ENCODE results near the gene EVPLL.
A peak's percentile ranks its signal among the peaks of the same experiment; 100 is the strongest.
"Not testable (repeated sequence)": the region's sequence is repeated elsewhere in the genome, so short reads cannot be mapped to it uniquely, and the experiment has no call there.

Gene EVPLL

DNA sequence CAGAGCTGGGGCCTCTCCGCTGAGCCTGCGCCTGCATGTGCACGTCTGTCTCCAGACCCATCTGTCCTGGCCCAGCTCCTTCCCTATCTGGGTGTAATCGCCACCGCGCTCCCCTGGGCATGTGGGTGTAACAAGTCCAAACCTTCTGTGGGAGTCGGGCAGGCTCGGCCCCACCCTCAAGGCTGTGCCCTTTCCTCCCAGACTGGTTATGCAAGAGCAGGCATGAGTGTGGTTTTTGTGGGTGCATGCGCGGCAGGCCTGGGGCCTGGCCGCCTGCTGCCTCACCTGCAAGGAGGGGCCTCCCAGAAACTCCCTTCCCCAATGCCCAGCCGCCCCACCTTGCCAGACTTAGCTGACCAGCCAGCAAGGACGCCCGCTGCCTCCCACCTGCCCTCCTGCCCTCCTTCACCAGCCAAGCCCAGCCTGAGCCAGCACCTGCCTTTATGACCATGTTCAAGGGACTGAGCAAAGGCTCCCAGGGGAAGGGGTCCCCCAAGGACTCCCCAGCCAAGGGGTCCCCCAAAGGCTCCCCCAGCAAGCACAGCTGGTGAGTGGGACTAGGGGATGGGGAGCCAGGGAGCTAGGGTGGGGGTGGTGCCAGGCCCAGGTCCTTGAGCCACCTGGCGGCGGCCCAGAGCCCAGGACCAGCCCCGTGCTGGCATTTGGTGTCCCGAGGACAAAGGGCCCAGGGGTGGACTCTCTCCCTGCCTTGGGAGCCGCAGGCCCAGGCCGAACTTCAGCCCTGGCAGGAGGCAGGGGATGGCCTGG lies at the start of gene EVPLL:
Gene EVPLL (plus strand): TSS at position 342 of the 768 bp plus-strand sequence. CDS start 3,160 bp downstream, outside the sequence.
- DNase-seq (ENCODE audit: low read depth in 3 of 3, low spot score in 1 of 3) = no peak

DNA sequence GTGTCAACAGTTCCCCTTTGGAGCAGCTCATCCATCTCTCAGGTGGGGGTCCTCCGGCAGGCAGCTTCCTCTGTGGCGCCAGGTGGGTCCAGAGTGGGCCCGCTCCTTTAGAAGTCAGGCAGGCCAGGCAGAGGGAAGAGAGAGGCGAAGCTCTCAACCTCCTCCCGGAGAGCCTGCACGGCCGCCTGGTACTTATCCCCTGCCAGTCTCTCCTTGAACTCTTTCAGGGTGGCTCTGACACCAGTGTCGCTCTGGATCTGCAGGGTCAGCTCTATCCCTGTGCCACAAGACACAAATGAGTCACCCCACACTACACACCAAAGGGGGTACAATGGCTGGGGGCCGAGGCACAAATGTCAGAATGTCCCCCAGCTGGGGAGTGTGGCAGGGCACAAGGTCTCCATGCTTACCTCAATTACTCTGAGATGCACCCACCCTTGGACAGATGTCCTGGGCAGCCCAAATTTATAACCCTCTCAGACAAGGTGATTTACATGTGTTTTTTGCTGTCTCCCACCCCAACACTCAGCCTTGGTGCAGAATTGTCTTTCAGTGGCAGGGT lies 48.9 kb upstream of the EVPLL start:
- no peak for DNase-seq (ENCODE audit: low read depth in 3 of 3, low spot score in 1 of 3)

DNA sequence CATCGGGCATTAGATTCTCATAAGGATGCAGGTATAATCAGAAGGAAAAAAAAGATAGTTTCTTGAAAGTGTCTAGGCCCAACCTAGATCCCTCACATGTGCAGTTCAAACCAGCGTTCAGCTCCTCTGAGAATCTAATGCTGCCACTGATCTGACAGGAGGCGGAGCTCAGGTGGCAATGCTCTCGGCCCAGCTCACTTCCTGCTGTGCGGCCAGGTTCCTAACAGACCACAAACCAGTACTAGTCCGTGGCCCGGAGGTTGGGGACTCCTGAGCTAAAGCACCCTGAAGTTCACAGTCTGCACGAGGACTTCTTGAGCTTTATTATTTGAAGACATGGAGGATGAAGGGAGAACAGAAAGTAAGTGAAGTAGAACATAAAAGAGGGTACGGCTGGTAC lies 45.7 kb upstream of the EVPLL start:
- no peak for DNase-seq (ENCODE audit: low read depth in 3 of 3, low spot score in 1 of 3)

DNA sequence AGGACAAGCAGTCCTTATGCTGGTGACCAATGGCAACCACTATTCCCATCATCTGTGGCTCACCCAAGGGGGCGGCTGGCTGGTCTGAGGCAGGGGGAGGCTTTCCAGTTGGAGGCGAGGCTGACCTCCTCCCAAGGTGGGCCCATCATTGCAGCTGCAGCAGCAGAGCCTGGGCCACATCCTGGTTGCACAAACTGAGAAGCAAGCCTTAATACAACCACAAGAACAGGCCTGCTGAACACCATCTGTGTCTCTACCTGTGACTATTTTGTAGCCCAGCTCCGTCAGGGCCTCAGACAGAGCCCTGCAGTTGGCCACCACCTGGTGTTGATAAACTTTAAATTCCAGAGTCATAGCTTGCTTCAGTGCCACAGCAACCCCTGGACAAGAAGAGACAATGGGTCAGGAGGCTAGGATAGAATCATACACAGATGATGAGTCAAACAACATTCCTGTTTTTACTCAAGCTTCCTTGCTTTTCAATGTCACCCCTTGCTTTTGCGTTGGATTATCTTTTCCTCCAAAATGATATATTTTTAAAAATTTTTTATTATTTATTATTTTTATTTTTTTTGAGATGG lies 44.6 kb upstream of the EVPLL start:
- DNase-seq (ENCODE audit: low read depth in 3 of 3, low spot score in 1 of 3) = no peak

DNA sequence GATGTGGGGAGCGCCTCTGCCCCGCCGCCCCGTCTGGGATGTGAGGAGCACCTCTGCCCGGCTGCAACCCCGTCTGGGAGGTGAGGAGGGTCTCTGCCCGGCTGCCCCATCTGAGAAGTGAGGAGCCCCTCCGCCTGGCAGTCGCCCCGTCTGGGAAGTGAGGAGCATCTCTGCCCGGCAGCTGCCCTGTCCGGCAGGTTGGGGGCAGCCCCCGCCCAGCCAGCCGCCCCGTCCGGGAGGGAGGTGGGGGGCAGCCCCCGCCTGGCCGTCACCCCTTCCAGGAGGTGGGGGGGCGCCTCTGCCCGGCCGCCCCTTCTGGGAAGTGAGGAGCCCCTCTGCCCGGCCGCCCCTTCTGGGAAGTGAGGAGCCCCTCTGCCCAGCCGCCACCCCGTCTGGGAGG lies 39.4 kb upstream of the EVPLL start:
- DNase-seq (ENCODE audit: low read depth in 3 of 3, low spot score in 1 of 3) = not testable (repeated sequence)

DNA sequence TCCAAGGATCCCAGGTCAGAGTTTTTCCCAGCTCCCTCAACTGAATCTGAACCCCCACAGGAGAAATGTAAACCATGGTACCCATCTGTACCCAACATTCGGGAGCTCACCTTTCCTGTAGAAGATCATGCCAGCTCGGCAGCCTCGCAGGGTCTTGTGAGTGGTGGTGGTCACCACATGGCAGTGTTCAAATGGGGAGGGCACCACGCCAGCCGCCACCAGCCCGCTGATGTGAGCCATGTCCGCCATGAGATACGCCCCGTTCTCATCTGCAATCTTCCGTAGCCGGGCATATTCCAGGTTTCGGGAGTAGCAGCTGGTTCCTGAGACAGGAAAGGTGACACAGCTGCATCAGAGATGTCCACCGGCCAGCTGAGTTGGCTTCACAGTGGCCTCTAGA lies 37.6 kb upstream of the EVPLL start:
- DNase-seq (ENCODE audit: low read depth in 3 of 3, low spot score in 1 of 3) = no peak

DNA sequence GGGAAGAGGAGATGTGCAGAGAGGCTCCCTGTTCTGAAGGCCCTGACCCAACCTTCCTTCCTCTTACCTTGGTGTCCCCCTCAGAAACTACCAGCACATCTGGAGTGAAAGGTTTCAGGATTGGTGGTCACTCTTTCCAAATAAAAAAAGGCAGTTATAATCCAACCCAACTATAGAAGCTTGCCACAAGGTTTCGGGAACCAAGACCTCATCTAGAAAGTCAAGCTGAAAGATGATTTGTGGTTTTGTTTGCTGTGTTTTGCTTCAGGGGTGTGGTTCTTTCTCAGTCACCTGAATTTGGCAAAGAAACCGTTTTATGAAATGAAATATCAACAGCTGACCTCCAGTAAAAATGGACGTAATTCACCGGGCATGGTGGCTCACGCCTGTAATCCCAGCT lies 33.6 kb upstream of the EVPLL start:
- no peak for DNase-seq (ENCODE audit: low read depth in 3 of 3, low spot score in 1 of 3)

DNA sequence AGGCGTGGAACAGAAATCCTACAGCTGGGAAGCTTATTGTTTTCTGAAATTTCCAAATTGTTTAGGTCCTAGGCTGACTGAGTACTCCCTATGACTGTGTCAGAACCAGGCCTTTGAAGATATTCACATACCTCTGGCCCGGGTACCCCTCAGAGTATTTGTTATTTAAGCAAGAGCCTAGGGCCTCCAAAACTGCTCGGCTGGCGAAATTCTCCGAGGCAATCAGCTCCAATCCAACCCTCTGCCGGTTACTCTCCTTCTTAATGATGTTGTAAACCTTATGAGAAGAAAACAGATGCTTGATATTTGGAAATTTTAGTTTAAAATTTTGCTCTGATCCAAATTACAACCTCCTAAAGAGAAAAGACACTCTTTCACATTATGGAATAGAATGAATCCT lies 24.0 kb upstream of the EVPLL start:
- no peak for DNase-seq (ENCODE audit: low read depth in 3 of 3, low spot score in 1 of 3)

DNA sequence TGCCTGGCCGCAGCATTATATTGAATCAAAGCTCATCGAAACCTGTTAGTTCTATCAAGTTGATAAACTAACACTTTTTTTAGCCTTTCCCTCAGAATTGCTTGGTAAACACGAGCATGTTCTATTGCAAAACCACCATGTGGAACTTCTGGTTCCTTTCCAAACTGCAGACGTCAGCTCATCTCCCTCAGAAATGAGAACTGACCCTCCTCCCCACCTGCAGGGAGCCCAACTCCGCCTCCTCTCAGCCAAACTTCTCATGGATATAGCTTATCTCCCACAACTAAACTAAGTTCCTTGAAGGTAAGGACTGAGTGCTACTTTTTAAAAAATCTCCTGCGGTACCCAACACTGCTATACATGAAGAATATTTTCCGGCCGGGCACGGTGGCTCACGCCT lies 21.0 kb upstream of the EVPLL start:
- DNase-seq (ENCODE audit: low read depth in 3 of 3, low spot score in 1 of 3) = no peak

DNA sequence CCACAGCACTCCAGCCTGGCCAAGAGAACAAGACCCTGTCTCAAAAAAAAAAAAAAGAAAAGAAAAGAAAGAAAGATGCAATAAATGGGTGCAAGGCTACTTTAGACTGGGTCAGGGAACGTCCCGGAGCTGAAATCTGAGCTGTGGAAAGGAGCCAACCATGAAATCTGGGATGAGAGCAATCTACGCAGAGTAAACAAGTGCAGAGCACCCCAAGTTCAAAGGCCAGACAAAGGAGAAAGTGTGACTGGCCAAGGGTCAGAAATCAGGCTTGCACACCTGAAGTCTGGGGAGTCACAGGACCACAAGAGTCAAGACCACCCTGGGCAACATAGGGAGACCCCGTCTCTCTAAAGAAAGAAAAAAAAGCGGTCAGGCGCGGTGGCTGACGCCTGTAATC lies 17.1 kb upstream of the EVPLL start:
- DNase-seq (ENCODE audit: low read depth in 3 of 3, low spot score in 1 of 3) = no peak

DNA sequence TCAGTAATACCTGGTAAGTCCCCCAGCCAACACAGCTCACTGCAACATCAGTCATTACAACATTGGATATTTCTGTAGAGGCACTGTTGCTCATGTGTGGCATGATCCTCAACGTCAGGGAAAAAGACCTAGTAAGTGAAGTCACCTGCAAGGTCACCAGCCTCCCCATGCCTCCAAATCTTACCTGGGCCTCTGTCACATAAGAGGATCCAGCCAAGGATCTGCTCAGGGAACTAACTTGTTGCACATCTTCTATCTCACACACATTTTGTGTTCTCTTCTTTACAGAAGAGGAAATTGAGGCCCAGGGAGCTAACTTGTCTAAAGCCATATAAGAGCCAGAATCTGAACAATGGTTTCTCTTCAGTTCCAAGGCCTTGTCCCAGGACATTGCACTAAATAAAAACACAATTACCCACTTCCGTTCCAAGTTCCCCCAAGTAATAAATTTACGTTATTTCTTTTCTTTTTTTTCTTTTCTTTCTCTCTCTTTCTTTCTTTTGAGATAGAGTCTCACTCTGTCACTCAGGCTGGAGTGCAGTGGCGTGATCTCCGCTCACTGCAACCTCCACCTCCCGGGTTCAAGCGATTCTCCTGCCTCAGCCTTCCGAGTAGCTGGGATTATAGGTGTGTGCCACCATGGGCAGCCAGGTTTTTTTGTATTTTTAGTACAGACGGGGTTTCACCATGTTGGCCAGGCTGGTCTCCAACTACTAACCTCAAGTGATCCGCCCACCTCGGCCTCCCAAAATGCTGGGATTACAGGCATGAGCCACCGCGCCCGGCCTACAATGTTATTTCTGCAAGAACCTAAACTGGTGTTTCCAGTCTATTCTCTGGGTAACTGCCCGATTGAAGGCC lies 15.5 kb upstream of the EVPLL start:
- DNase-seq (ENCODE audit: low read depth in 3 of 3, low spot score in 1 of 3) = no peak

DNA sequence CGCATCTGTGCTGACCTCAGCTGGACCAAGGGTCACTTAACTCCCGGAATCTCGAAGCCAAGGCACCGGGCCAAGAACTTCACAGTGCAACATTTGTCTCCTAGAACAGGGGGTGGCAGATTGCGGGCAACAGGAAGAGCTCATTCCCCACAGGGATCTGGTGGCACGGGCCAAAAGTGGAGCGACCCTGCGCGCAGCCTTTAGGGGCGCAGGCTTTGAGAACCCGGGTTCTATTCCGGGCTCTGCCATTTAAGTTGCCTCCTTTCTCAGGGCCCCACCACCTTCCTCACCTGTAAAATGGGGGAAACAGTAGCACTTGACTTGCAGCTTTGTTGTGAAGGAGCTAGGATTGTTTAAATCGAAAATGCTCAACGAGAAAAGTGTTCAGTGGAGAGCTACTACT lies 14.9 kb upstream of the EVPLL start:
- DNase-seq (ENCODE audit: low read depth in 3 of 3, low spot score in 1 of 3) = no peak

DNA sequence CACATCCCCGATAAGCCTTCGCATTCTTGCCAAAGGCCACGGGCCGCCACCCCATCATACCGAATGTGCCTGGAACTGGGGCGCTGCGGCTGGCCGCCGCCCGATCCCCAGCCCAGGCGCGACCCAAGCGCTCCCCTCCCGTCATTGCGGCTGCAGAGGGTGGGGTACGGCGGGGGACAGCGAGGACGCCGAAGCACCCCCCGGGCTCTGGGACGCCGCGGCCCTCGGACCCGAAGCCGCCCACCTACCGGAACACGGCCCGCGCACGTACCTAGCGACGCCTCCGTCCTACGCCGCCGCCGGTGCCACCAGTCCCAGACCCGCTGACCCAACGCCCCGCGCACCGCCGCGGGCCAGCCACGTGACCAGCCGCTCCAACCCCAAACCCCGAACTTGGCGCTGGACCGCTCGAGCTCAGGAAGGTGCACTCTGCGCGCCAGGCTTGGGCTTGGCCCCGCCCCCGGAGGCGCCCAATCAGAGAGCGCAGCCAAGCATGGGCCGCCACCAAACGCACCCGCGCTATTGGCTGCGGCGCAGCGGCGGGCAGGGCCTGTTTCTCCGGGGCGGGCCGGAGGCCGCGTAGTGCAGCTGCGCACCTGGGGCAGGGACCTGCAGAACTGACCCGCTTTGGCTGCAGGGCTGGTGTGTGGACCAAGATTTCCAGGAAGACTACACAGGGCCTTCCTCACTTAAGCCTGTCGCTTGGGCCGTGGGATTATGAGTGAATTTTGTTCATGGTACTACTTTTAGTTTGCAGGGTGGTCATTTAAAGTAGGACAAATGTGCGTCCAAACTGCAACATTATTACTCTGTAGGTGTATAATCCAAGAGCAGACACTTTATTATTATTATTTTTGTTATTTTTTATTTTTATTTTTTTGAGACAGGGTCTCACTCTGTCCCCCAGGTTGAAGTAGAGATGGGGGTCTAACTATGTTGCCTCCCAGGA lies 14.2 kb upstream of the EVPLL start, which contains the start of gene SHMT1:
Gene SHMT1 (minus strand): TSS at position 450 of the 949 bp plus-strand sequence. CDS start 7,569 bp downstream, outside the sequence.
- peak; percentile 70 to 81 (median 76) for DNase-seq (ENCODE audit: low read depth in 3 of 3, low spot score in 1 of 3)

DNA sequence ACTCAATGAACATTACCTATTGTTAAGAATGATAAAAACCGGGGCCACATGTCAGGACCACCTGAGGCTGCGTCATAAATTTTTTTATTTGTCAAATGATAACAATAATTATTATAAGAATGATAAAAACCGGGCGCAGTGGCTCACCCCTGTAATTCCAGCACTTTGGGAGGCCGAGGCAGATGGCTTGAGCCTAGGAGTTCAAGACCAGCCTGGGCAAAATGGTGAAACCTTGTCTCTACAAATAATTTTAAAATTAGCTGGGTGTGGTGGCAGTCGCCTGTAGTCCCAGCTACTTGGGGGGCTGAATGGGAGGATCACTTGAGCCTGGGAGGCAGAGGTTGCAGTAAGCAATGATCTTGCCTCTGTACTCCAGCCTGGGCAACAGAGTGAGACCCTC lies 13.4 kb upstream of the EVPLL start:
- DNase-seq (ENCODE audit: low read depth in 3 of 3, low spot score in 1 of 3) = no peak

DNA sequence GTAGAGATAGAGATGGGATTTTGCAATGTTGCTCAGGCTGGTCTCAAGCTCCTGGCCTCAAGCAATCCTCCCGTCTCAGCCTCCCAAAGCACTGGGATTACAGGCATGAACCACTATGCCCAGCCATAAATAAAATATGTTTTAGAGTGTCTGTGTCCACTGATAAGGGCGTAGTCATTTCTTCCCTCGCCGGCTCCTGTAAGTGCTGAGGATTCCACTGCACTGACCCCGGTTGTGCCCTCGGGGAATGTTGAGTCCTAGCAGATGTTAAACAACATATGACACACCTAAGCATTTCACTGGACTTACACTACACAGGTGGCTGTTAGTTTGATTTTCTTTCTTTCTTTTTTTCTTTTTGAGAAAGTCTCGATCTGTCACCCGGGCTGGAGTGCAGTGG lies 8.6 kb upstream of the EVPLL start:
- no peak for DNase-seq (ENCODE audit: low read depth in 3 of 3, low spot score in 1 of 3)

DNA sequence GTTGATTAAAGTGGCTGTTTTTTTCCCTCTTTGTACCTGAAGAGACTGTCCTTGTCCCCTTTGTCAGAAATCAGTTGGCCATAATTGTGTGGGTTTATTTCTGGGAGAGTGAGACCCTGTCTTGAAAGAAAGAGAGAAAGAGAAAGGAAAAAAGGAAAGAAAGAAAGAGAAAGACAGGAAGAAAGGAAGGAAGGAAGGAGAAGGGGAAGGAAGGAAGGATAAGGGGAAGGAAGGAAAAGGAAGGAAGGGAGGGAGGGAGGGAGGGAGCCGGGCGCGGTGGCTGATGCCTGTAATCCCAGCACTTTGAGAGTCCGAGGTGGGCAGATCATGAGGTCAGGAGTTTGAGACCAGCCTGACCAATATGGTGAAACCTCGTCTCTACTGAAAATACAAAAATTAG lies 6.8 kb upstream of the EVPLL start:
- no peak for DNase-seq (ENCODE audit: low read depth in 3 of 3, low spot score in 1 of 3)

DNA sequence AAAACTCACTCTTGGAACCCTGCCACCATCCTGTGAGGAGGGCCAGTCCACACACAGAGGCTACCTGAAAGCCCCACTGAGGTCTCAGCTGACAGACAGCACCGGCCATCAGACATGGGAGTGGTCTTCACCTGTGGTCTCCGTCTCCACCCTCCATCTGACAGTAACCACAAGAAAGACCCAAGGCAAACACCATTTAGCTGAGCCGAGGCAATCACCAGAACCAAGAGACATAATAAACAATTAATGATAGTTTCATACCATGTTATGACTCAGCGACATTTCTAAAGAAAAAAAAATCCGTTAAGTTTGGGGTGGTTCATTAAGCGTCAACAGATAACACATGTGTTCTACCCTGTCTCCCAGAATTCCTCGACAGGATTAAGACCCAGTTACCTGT lies 6.1 kb upstream of the EVPLL start:
- DNase-seq (ENCODE audit: low read depth in 3 of 3, low spot score in 1 of 3) = no peak

DNA sequence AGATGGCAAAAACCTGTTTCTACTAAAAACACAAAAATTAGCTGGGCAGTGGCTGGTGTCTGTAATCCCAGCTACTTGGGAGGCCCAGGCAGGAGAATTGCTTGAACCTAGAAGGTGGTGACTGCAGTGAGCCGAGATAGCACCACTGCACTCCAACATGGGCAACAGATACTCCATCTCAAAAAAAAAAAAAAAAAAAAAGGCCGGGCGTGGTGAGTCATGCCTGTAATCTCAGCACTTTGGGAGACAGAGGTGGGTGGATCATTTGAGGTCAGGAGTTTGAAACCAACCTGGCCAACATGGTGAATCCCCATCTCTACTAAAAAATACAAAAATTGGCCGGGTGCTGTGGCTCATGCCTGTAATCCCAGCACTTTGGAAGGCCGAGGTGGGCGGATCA lies 4.4 kb upstream of the EVPLL start:
- not testable (repeated sequence) for DNase-seq (ENCODE audit: low read depth in 3 of 3, low spot score in 1 of 3)

DNA sequence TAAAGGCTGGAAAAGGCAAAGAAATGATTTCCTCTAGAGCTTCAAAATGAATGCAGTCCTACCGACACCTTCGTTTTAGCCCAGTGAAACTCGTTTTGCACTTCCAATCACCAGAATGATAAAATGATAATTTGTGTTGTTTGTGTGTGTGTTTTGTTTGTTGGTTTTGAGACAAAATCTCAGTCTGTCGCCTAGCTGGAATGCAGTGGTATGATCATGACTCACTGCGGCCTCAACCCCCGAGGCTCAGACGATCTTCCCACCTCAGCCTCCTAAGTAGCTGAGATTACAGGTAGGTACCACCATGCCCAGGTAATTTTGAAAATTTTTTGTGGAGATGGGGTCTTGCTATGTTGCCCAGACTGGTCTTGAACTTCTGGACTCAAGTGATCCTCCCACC lies 3.4 kb upstream of the EVPLL start:
- no peak for DNase-seq (ENCODE audit: low read depth in 3 of 3, low spot score in 1 of 3)

DNA sequence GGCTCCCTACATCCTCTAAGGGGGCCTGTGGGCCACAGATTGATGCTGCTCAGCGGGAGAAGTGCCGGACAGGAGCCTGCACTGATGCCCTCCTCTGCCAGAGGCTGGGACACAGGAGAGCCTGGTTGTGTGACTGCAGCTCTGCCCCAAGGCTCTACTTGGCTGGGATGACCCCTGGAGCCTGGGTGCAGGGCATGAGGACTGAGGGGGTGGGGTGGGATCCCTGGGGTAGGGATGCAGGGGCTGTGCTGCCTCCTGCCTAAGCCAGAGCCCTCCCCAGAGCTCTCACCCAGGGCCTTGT lies 577 bp downstream of the EVPLL start:
- DNase-seq (ENCODE audit: low read depth in 3 of 3, low spot score in 1 of 3) = no peak

DNA sequence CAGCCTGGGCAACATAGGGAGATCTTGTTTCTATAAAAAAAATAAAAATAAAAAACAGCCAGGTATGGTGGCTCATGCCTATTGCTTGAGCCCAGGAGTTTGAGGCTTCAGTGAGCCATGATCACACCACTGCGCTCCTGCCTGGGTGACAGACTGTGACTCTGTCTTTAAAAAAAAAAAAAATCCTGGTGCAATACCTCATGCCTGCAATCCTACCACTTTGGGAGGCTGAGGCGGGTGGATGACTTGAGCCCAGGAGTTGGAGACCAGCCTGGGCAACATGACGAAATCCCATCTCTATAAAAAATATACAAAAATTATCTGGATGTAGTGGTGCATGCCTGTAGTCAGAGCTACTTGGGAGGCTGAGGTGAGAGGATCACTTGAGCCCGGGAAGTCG lies 1.0 kb downstream of the EVPLL start:
- not testable (repeated sequence) for DNase-seq (ENCODE audit: low read depth in 3 of 3, low spot score in 1 of 3)
